ENCODE measurements around the gene PDZRN3. TPM values are rescaled to one million over a fixed set of nuclear protein-coding genes. Genes with fewer than 3 reads are reported as not detected.

PDZRN3 gene
- polyA plus RNA-seq, 4 donors: 2.2 to 21.4 (median 14.1) TPM

DNA sequence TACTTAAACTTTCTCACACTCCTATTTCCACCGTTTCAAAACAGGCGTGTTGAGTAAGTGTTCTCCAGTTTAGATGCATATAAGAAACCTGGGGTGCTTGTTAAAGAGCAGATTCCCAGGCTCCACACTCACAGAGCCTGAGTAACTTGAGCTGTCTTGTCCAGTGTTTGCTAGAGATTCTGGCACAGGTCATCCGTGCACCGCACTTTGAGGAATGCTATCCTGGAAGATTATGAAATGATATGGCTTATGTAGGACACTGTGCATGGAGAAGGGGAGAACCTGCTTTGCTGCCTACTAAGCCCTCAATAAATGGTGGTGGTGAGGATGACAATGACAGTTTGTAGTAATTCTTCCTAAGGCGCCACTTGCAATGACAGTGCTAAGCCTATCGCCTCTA, 273.7 kb downstream of the PDZRN3 start:
- Histone ChIP-seq H3K4me1 (ENCODE audit: control insufficient read depth in 3 of 3, insufficient read depth in 2 of 3, low read depth in 1 of 3, low read length in 2 of 3) (peaks cover 0 to 9% (median 0%) of the 10 kb centered on the region in 3 donors), H3K9me3 (ENCODE audit: control insufficient read depth in 2 of 2, insufficient read depth in 1 of 2, low read depth in 1 of 2, low read length in 1 of 2) (no peaks in the 10 kb centered on the region), H3K4me3 (ENCODE audit: low read depth in 1 of 3, low read length in 3 of 3) (no peak overlapping the region), H3K36me3 (ENCODE audit: control insufficient read depth in 3 of 3, insufficient read depth in 2 of 3, low read depth in 1 of 3, low read length in 3 of 3) (no peaks in the 10 kb centered on the region), H3K27me3 (ENCODE audit: control insufficient read depth in 3 of 3, insufficient read depth in 3 of 3, low read length in 3 of 3) (peaks cover 0 to 5% (median 0%) of the 10 kb centered on the region in 3 donors), H3K27ac (ENCODE audit: low read depth in 1 of 3, low read length in 2 of 3) (no peak overlapping the region)
- DNase-seq (no peak), FAIRE-seq (no peak)
- 76 to 83% (median 81%) methylated on average over 6 of the region's 6 CpGs for WGBS, 3 donors

DNA sequence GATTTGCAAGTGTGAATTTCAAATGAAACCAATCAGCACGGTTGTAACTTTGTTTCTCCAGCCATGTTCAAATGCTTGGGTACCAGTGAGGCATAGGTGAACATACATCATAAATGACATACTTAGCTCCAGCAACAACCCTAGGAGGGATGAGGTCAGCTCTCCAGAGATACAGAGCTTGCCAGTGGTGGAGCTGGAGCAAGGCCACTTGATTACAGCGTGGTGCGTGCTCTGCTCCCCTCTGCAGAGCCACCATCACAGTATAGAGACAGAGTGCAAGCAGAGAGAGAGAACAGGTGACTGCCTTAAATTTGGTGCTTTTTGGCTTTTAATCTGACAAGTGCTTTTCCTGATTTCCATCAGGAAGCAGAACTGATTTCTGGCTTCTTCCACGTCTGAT, 275.1 kb downstream of the PDZRN3 start:
- no peaks in the 10 kb centered on the region for H3K36me3 ChIP-seq (ENCODE audit: control insufficient read depth in 3 of 3, insufficient read depth in 2 of 3, low read depth in 1 of 3, low read length in 3 of 3)
- peaks cover 0 to 5% (median 0%) of the 10 kb centered on the region in 3 donors for H3K27me3 ChIP-seq (ENCODE audit: control insufficient read depth in 3 of 3, insufficient read depth in 3 of 3, low read length in 3 of 3)
- H3K4me3 ChIP-seq (ENCODE audit: low read depth in 1 of 3, low read length in 3 of 3): no peak overlapping the region
- H3K4me1 ChIP-seq (ENCODE audit: control insufficient read depth in 3 of 3, insufficient read depth in 2 of 3, low read depth in 1 of 3, low read length in 2 of 3): peaks cover 0 to 9% (median 0%) of the 10 kb centered on the region in 3 donors
- 78 to 84% (median 82%) methylated on average over 4 of the region's 4 CpGs for WGBS, 3 donors
- no peak overlapping the region for H3K27ac ChIP-seq (ENCODE audit: low read depth in 1 of 3, low read length in 2 of 3)
- H3K9me3 ChIP-seq (ENCODE audit: control insufficient read depth in 2 of 2, insufficient read depth in 1 of 2, low read depth in 1 of 2, low read length in 1 of 2): no peaks in the 10 kb centered on the region
- DNase-seq (no peak), FAIRE-seq (no peak)

- FAIRE-seq: no peak
- H3K4me1 ChIP-seq (ENCODE audit: control insufficient read depth in 3 of 3, insufficient read depth in 2 of 3, low read depth in 1 of 3, low read length in 2 of 3): no peaks in the 10 kb centered on the region
- 81 to 95% (median 86%) methylated on average over 1 of the region's 1 CpG for WGBS, 3 donors
Observed at GRCh38 chr3:73342077-73342476, 282.7 kb downstream of the PDZRN3 start.

DNA sequence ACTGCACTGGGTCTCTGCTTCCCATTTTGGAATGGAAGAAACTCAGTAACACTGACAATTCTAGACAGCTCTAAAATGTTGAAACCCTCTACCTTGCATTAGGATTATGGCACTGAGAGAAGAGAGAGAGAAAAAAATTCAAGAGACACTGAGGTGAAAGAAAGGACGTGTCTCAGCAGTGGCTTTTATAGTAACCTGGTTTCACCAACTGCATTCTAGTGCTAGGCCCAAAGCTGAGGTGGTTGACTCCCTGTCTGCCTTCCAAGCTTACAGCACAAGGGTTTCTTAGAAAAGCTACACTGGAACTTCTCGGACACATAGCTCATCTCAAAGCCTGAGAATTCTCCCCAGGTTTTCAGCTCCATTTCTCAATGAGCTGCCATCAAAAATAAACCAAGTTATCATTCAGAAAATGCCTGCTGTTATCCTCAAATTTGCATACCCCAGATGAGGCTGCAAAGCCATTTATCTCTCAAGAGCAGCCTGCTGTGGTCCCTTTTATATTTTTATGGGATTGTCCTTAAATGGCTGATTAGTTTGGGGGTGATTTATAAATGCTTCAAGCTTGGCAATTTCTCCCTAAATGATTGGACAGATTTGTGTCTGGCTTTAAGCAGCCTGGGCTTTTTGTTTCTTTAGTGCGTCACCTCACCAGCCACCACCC, 283.3 kb downstream of the PDZRN3 start:
- H3K4me1 ChIP-seq (ENCODE audit: control insufficient read depth in 3 of 3, insufficient read depth in 2 of 3, low read depth in 1 of 3, low read length in 2 of 3): no peaks in the 10 kb centered on the region
- H3K27ac ChIP-seq (ENCODE audit: low read depth in 1 of 3, low read length in 2 of 3): no peak overlapping the region
- no peaks in the 10 kb centered on the region for H3K27me3 ChIP-seq (ENCODE audit: control insufficient read depth in 3 of 3, insufficient read depth in 3 of 3, low read length in 3 of 3)
- 84 to 91% (median 86%) methylated on average over 3 of the region's 3 CpGs for WGBS, 3 donors
- FAIRE-seq (no peak), DNase-seq (no peak)
- H3K4me3 ChIP-seq (ENCODE audit: low read depth in 1 of 3, low read length in 3 of 3): no peak overlapping the region
- peaks cover 0 to 19% of the 10 kb centered on the region in 2 donors for H3K9me3 ChIP-seq (ENCODE audit: control insufficient read depth in 2 of 2, insufficient read depth in 1 of 2, low read depth in 1 of 2, low read length in 1 of 2)
- no peaks in the 10 kb centered on the region for H3K36me3 ChIP-seq (ENCODE audit: control insufficient read depth in 3 of 3, insufficient read depth in 2 of 3, low read depth in 1 of 3, low read length in 3 of 3)

More at GRCh38 chr3:73342077-73342476, 282.7 kb downstream of the PDZRN3 start:
- no peak for DNase-seq
- Histone ChIP-seq H3K27ac (ENCODE audit: low read depth in 1 of 3, low read length in 2 of 3) (no peak overlapping the region), H3K27me3 (ENCODE audit: control insufficient read depth in 3 of 3, insufficient read depth in 3 of 3, low read length in 3 of 3) (no peaks in the 10 kb centered on the region), H3K36me3 (ENCODE audit: control insufficient read depth in 3 of 3, insufficient read depth in 2 of 3, low read depth in 1 of 3, low read length in 3 of 3) (no peaks in the 10 kb centered on the region), H3K4me3 (ENCODE audit: low read depth in 1 of 3, low read length in 3 of 3) (no peak overlapping the region), H3K9me3 (ENCODE audit: control insufficient read depth in 2 of 2, insufficient read depth in 1 of 2, low read depth in 1 of 2, low read length in 1 of 2) (peaks cover 0 to 19% of the 10 kb centered on the region in 2 donors)

DNA sequence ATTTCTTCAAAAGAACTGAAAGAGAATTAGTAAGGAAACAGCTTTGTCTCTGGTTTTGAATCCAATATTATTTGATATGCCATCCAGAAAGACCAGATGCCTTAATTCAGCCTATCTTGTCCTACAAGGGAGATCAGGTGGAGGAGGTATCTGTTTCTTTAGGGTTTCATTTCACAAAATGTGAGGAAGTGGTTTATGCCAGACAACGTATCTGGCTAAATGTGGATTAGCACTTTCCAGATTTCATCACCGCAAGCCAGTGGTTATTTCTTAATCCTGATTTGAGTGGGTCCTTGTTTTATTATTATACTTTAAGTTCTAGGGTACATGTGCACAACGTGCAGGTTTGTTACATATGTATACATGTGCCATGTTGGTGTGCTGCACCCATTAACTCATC, 292.2 kb downstream of the PDZRN3 start:
- Histone ChIP-seq H3K4me3 (ENCODE audit: low read depth in 1 of 3, low read length in 3 of 3) (no peak overlapping the region), H3K27ac (ENCODE audit: low read depth in 1 of 3, low read length in 2 of 3) (no peak overlapping the region), H3K9me3 (ENCODE audit: control insufficient read depth in 2 of 2, insufficient read depth in 1 of 2, low read depth in 1 of 2, low read length in 1 of 2) (no peaks in the 10 kb centered on the region), H3K27me3 (ENCODE audit: control insufficient read depth in 3 of 3, insufficient read depth in 3 of 3, low read length in 3 of 3) (no peaks in the 10 kb centered on the region), H3K36me3 (ENCODE audit: control insufficient read depth in 3 of 3, insufficient read depth in 2 of 3, low read depth in 1 of 3, low read length in 3 of 3) (no peaks in the 10 kb centered on the region), H3K4me1 (ENCODE audit: control insufficient read depth in 3 of 3, insufficient read depth in 2 of 3, low read depth in 1 of 3, low read length in 2 of 3) (no peaks in the 10 kb centered on the region)
- DNase-seq: no peak
- no peak for FAIRE-seq
- 67 to 86% (median 81%) methylated on average over 3 of the region's 3 CpGs for WGBS, 3 donors

Data from small intestine (tissue), 7 donors.